Left kidney (tissue), 8 donors: ENCODE measurements around the gene VPS36. TPM values are rescaled to one million over a fixed set of nuclear protein-coding genes. Genes with fewer than 3 reads are reported as not detected.
"Not testable (repeated sequence)": the region's sequence is repeated elsewhere in the genome, so short reads cannot be mapped to it uniquely, and the experiment has no call there.

Source experiments
- DNase-seq: peaks from one replicate; pipeline ENCODE4 v3.0.0-alpha.2; 2013
- long read RNA-seq, 8 donors: transcript quantifications; one replicate each; lab custom pipeline, GENCODE V29; 2026
- polyA plus RNA-seq: library from polyadenylated mRNA; unstranded; fragments of 120-200 nt; gene quantifications from one replicate; pipeline ENCODE4 v1.2.1, GENCODE V29; 2013; ENCODE audit not compliant: insufficient read length

The VPS36 gene
- 70.7 TPM for polyA plus RNA-seq
- long read RNA-seq, donor 1, full-length matches to known transcripts = 11 of 36 reads
- long read RNA-seq, donor 1, partial matches to known transcripts = 25 of 36 reads
- long read RNA-seq, donor 1, other reads (novel, unspliced or antisense) = 0 of 36 reads
- long read RNA-seq, donor 2, full-length matches to known transcripts = 13 of 33 reads
- long read RNA-seq, donor 2, partial matches to known transcripts = 20 of 33 reads
- long read RNA-seq, donor 2, other reads (novel, unspliced or antisense) = 0 of 33 reads
- long read RNA-seq, donor 3, full-length matches to known transcripts = 9 of 20 reads
- long read RNA-seq, donor 3, partial matches to known transcripts = 11 of 20 reads
- long read RNA-seq, donor 3, other reads (novel, unspliced or antisense) = 0 of 20 reads
- long read RNA-seq, donor 4, full-length matches to known transcripts = 1 of 1 reads
- long read RNA-seq, donor 4, partial matches to known transcripts = 0 of 1 reads
- long read RNA-seq, donor 4, other reads (novel, unspliced or antisense) = 0 of 1 reads
- long read RNA-seq, donor 5, full-length matches to known transcripts = 16 of 47 reads
- long read RNA-seq, donor 5, partial matches to known transcripts = 31 of 47 reads
- long read RNA-seq, donor 5, other reads (novel, unspliced or antisense) = 0 of 47 reads
- long read RNA-seq, donor 6, full-length matches to known transcripts = 6 of 23 reads
- long read RNA-seq, donor 6, partial matches to known transcripts = 17 of 23 reads
- long read RNA-seq, donor 6, other reads (novel, unspliced or antisense) = 0 of 23 reads
- long read RNA-seq, donor 7, full-length matches to known transcripts = 10 of 24 reads
- long read RNA-seq, donor 7, partial matches to known transcripts = 14 of 24 reads
- long read RNA-seq, donor 7, other reads (novel, unspliced or antisense) = 0 of 24 reads
- long read RNA-seq, donor 8, full-length matches to known transcripts = 6 of 12 reads
- long read RNA-seq, donor 8, partial matches to known transcripts = 6 of 12 reads
- long read RNA-seq, donor 8, other reads (novel, unspliced or antisense) = 0 of 12 reads

GRCh38 chr13:52450012-52450792, at the start of gene VPS36:
Gene VPS36 (minus strand): TSS chr13:52450634. CDS start chr13:52450594, 40 bp downstream.
- DNase-seq = peak; percentile 96

GRCh38 chr13:52497979-52498378, 47.5 kb upstream of the VPS36 start:
- not testable (repeated sequence) for DNase-seq

- DNase-seq = not testable (repeated sequence)
Measured at GRCh38 chr13:52494241-52494640, 43.8 kb upstream of the VPS36 start.

GRCh38 chr13:52491015-52491414, 40.6 kb upstream of the VPS36 start:
- not testable (repeated sequence) for DNase-seq

- not testable (repeated sequence) for DNase-seq
Measured at GRCh38 chr13:52488763-52489162, 38.3 kb upstream of the VPS36 start.

- DNase-seq = not testable (repeated sequence)
Measured at GRCh38 chr13:52487078-52487477, 36.6 kb upstream of the VPS36 start.

GRCh38 chr13:52480677-52481428, 30.4 kb upstream of the VPS36 start:
- not testable (repeated sequence) for DNase-seq

- DNase-seq = not testable (repeated sequence)
Measured at GRCh38 chr13:52468487-52468886, 18.1 kb upstream of the VPS36 start.

- no peak for DNase-seq
Measured at GRCh38 chr13:52463526-52463925, 13.1 kb upstream of the VPS36 start.

- DNase-seq = no peak
Measured at GRCh38 chr13:52461265-52461664, 10.8 kb upstream of the VPS36 start.

- DNase-seq = no peak
Measured at GRCh38 chr13:52459668-52460067, 9.2 kb upstream of the VPS36 start.

GRCh38 chr13:52455677-52456041, 5.2 kb upstream of the VPS36 start:
- peak; percentile 85 for DNase-seq

GRCh38 chr13:52454820-52455676, 4.6 kb upstream of the VPS36 start, which contains the start of gene CKAP2:
Gene CKAP2 (plus strand): TSS chr13:52455478. CDS start chr13:52455557, 79 bp downstream.
- peak; percentile 93 for DNase-seq

GRCh38 chr13:52454459-52454819, 4.0 kb upstream of the VPS36 start:
- DNase-seq = peak; percentile 36

- DNase-seq = no peak
Measured at GRCh38 chr13:52452470-52452869, 2.0 kb upstream of the VPS36 start.

- DNase-seq = no peak
Measured at GRCh38 chr13:52451135-52451804, 836 bp upstream of the VPS36 start.

GRCh38 chr13:52450793-52451116, 321 bp upstream of the VPS36 start:
- no peak for DNase-seq

- no peak for DNase-seq
Measured at GRCh38 chr13:52449331-52450011, 963 bp downstream of the VPS36 start.
